ENCODE measurements around the gene ING5.
"Not testable (repeated sequence)": the region's sequence is repeated elsewhere in the genome, so short reads cannot be mapped to it uniquely, and the experiment has no call there.

ING5 gene

GRCh38 chr2:241701399-241702154, at the start of gene ING5:
Gene ING5, plus strand, starts transcription at chr2:241702039. Its CDS starts 27 bp downstream, at chr2:241702066.
- peak; percentile 88 for DNase-seq (ENCODE audit: low read depth)

- DNase-seq (ENCODE audit: low read depth), result no peak
Observed at GRCh38 chr2:241652142-241652541, 49.7 kb upstream of the ING5 start.

GRCh38 chr2:241652722-241653121, 49.1 kb upstream of the ING5 start:
- DNase-seq (ENCODE audit: low read depth), result no peak

GRCh38 chr2:241653210-241653750, 48.6 kb upstream of the ING5 start:
- no peak for DNase-seq (ENCODE audit: low read depth)

- no peak for DNase-seq (ENCODE audit: low read depth)
Observed at GRCh38 chr2:241654551-241654950, 47.3 kb upstream of the ING5 start.

GRCh38 chr2:241655516-241656189, 46.2 kb upstream of the ING5 start:
- no peak for DNase-seq (ENCODE audit: low read depth)

- DNase-seq (ENCODE audit: low read depth), result no peak
Observed at GRCh38 chr2:241656190-241656741, 45.6 kb upstream of the ING5 start.

GRCh38 chr2:241657786-241658254, 44.0 kb upstream of the ING5 start:
- no peak for DNase-seq (ENCODE audit: low read depth)

GRCh38 chr2:241658296-241658695, 43.5 kb upstream of the ING5 start:
- DNase-seq (ENCODE audit: low read depth), result no peak

GRCh38 chr2:241659150-241659739, 42.6 kb upstream of the ING5 start:
- no peak for DNase-seq (ENCODE audit: low read depth)

- DNase-seq (ENCODE audit: low read depth), result no peak
Observed at GRCh38 chr2:241660593-241661213, 41.1 kb upstream of the ING5 start.

- not testable (repeated sequence) for DNase-seq (ENCODE audit: low read depth)
Observed at GRCh38 chr2:241662731-241663130, 39.1 kb upstream of the ING5 start.

- no peak for DNase-seq (ENCODE audit: low read depth)
Observed at GRCh38 chr2:241665731-241666440, 36.0 kb upstream of the ING5 start.

GRCh38 chr2:241666627-241667400, 35.0 kb upstream of the ING5 start:
- no peak for DNase-seq (ENCODE audit: low read depth)

GRCh38 chr2:241668354-241668753, 33.5 kb upstream of the ING5 start:
- DNase-seq (ENCODE audit: low read depth), result no peak

- DNase-seq (ENCODE audit: low read depth), result no peak
Observed at GRCh38 chr2:241668839-241669238, 33.0 kb upstream of the ING5 start.

- DNase-seq (ENCODE audit: low read depth), result no peak
Observed at GRCh38 chr2:241670333-241671110, 31.3 kb upstream of the ING5 start.

- DNase-seq (ENCODE audit: low read depth), result no peak
Observed at GRCh38 chr2:241671457-241672240, 30.2 kb upstream of the ING5 start.
